ENCODE measurements around the gene PNPLA2.

PNPLA2 gene

GRCh38 chr11:866481-866880, 47.8 kb downstream of the PNPLA2 start:
- H3K9ac ChIP-seq, result no peak overlapping the region
- peaks cover 4% of the 10 kb centered on the region; the same call in 1 of the 2 replicates for H3K27me3 ChIP-seq (ENCODE audit: insufficient read depth, low read depth)
- no peaks in the 10 kb centered on the region for H4K20me1 ChIP-seq (ENCODE audit: insufficient read depth)
- H3K4me3 ChIP-seq (IDR thresholded peaks at IDR 0.05; ENCODE audit: insufficient read depth, low read depth, low read length), result no peak overlapping the region
- no peak overlapping the region for H3K4me2 ChIP-seq
- H3K36me3 ChIP-seq (ENCODE audit: insufficient read depth), result no peaks in the 10 kb centered on the region
- TF ChIP-seq, protein P1, sequence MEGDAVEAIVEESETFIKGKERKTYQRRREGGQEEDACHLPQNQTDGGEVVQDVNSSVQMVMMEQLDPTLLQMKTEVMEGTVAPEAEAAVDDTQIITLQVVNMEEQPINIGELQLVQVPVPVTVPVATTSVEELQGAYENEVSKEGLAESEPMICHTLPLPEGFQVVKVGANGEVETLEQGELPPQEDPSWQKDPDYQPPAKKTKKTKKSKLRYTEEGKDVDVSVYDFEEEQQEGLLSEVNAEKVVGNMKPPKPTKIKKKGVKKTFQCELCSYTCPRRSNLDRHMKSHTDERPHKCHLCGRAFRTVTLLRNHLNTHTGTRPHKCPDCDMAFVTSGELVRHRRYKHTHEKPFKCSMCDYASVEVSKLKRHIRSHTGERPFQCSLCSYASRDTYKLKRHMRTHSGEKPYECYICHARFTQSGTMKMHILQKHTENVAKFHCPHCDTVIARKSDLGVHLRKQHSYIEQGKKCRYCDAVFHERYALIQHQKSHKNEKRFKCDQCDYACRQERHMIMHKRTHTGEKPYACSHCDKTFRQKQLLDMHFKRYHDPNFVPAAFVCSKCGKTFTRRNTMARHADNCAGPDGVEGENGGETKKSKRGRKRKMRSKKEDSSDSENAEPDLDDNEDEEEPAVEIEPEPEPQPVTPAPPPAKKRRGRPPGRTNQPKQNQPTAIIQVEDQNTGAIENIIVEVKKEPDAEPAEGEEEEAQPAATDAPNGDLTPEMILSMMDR (conservative IDR thresholded peaks at IDR 0.05; ENCODE audit: low read depth, low read length), result no peak
- no peaks in the 10 kb centered on the region for H3K79me2 ChIP-seq (ENCODE audit: insufficient read depth, low read depth)
- no peak overlapping the region for H3K27ac ChIP-seq
- no peak overlapping the region for H2AFZ ChIP-seq (ENCODE audit: low read depth)
- H3K4me1 ChIP-seq (ENCODE audit: low read depth, poor library complexity, severe bottlenecking), result no peaks in the 10 kb centered on the region

DNA sequence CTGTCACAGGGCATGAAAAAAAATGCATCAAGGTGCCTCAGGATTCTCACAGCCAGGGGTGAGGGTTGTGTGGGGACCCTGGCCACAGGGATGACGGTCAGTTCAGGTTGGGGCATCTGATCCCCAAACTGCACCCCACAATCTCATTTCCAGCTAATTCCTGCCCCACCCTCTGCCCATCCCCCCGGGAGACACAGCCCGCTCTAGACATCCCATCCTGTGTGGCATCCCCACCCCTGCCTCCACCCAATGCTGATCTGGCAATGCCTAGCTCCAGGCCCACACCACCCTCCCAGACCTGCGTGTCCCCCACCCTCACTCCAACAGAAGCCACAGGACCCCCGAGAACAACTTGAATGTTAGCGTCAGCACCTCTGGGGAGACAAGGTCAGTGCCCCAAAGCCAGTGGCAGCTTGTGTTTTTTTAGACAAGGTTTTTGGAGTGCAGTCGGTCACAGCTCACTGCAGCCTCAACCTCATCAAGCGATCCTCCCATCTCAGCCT, 49.2 kb downstream of the PNPLA2 start:
- no peaks in the 10 kb centered on the region for H3K27me3 ChIP-seq (ENCODE audit: insufficient read depth, low read depth)
- TF ChIP-seq, protein P1 (conservative IDR thresholded peaks at IDR 0.05; ENCODE audit: low read depth, low read length), result no peak
- H3K4me2 ChIP-seq, result no peak overlapping the region
- H4K20me1 ChIP-seq (ENCODE audit: insufficient read depth), result no peaks in the 10 kb centered on the region
- no peaks in the 10 kb centered on the region for H3K4me1 ChIP-seq (ENCODE audit: low read depth, poor library complexity, severe bottlenecking)
- no peak overlapping the region for H2AFZ ChIP-seq (ENCODE audit: low read depth)
- no peak overlapping the region for H3K27ac ChIP-seq
- H3K9ac ChIP-seq, result no peak overlapping the region
- H3K79me2 ChIP-seq (ENCODE audit: insufficient read depth, low read depth), result no peaks in the 10 kb centered on the region
- no peaks in the 10 kb centered on the region for H3K36me3 ChIP-seq (ENCODE audit: insufficient read depth)
- H3K4me3 ChIP-seq (IDR thresholded peaks at IDR 0.05; ENCODE audit: insufficient read depth, low read depth, low read length), result no peak overlapping the region

DNA sequence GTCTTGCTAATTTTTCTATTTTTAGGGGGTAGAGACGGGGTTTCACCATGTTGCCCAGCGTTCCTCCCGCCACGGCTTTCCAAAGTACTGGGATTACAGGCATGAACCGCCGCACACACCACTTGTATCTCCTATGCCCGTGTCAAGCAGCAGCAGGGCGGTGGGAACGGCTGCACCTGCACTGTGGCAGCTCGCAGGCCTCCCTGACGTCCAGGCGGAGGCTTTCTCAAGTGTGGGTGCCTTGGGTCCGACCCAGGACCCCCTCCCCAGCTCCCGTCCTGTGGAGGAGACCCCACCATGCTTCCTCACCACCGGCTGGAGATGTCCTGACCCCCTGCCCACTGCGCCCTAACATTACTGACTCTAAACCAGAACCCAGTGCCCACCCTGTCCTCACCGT, 49.7 kb downstream of the PNPLA2 start:
- no peaks in the 10 kb centered on the region for H3K27me3 ChIP-seq (ENCODE audit: insufficient read depth, low read depth)
- no peaks in the 10 kb centered on the region for H4K20me1 ChIP-seq (ENCODE audit: insufficient read depth)
- H3K4me3 ChIP-seq (IDR thresholded peaks at IDR 0.05; ENCODE audit: insufficient read depth, low read depth, low read length), result no peak overlapping the region
- H3K9ac ChIP-seq, result no peak overlapping the region
- H3K36me3 ChIP-seq (ENCODE audit: insufficient read depth), result no peaks in the 10 kb centered on the region
- no peaks in the 10 kb centered on the region for H3K79me2 ChIP-seq (ENCODE audit: insufficient read depth, low read depth)
- H3K4me1 ChIP-seq (ENCODE audit: low read depth, poor library complexity, severe bottlenecking), result no peaks in the 10 kb centered on the region
- no peak overlapping the region for H2AFZ ChIP-seq (ENCODE audit: low read depth)
- no peak overlapping the region for H3K4me2 ChIP-seq
- no peak overlapping the region for H3K27ac ChIP-seq
- TF ChIP-seq, protein P1 (conservative IDR thresholded peaks at IDR 0.05; ENCODE audit: low read depth, low read length), result no peak

DNA sequence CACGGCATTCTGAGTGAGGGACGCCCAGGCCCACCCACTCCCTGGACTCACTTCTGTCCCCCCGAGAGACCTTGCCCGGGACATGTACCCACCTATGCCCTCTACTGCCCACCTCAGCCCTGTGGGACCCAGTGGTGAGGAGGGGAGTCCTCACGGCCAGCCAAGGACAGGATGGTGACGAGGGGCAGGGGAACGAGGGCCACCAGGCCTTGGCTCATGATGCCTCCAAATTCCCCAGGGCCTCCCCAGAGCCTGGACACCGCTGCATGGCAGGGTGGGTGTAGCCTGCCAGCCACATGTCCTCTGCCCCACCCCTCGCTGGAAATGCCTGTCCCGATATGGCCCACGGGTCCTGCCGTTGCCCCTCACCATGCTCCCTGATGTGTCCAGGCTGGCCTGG, 50.1 kb downstream of the PNPLA2 start:
- Histone ChIP-seq H2AFZ (ENCODE audit: low read depth) (no peak overlapping the region), H3K9ac (no peak overlapping the region), H3K4me2 (no peak overlapping the region), H3K27me3 (ENCODE audit: insufficient read depth, low read depth) (no peaks in the 10 kb centered on the region), H4K20me1 (ENCODE audit: insufficient read depth) (no peaks in the 10 kb centered on the region), H3K4me3 (IDR thresholded peaks at IDR 0.05; ENCODE audit: insufficient read depth, low read depth, low read length) (no peak overlapping the region), H3K4me1 (ENCODE audit: low read depth, poor library complexity, severe bottlenecking) (no peaks in the 10 kb centered on the region), H3K79me2 (ENCODE audit: insufficient read depth, low read depth) (no peaks in the 10 kb centered on the region), H3K36me3 (ENCODE audit: insufficient read depth) (no peaks in the 10 kb centered on the region), H3K27ac (no peak overlapping the region)
- TF ChIP-seq, protein P1 (conservative IDR thresholded peaks at IDR 0.05; ENCODE audit: low read depth, low read length), result no peak

All from KMS-11 (cell line).